H9 (cell line): ENCODE data around the gene CACNG5. TPM values are rescaled to one million over a fixed set of nuclear protein-coding genes. Genes with fewer than 3 reads are reported as not detected.

ENCODE experiments used
- DNase-seq: peaks from one replicate; pipeline ENCODE4 v3.0.0-alpha.2; 2017
- H2AFZ ChIP-seq: one replicate; pipeline ENCODE4 v1.6.1; 2013; ENCODE audit warnings: mild to moderate bottlenecking, low read length, control low read depth, moderate library complexity
- H2AK5ac ChIP-seq: 2 replicates; pipeline ENCODE4 v1.6.1; 2013; ENCODE audit warnings: low read length, control low read depth, mixed read lengths; ENCODE audit not compliant: insufficient read length
- H2BK120ac ChIP-seq: one replicate; pipeline ENCODE4 v1.6.1; 2013; ENCODE audit warnings: low read depth, mild to moderate bottlenecking, low read length, control low read depth, inconsistent platforms; ENCODE audit not compliant: poor library complexity, severe bottlenecking
- H2BK12ac ChIP-seq: 2 replicates; pipeline ENCODE4 v1.6.1; 2013; ENCODE audit warnings: low read length, control low read depth, mixed read lengths, low read depth; ENCODE audit not compliant: insufficient read length
- H2BK15ac ChIP-seq: 2 replicates; pipeline ENCODE4 v1.6.1; 2013; ENCODE audit warnings: low read depth, low read length, control low read depth
- H2BK20ac ChIP-seq: one replicate; pipeline ENCODE4 v1.6.1; 2013; ENCODE audit warnings: low read depth, mild to moderate bottlenecking, low read length, control low read depth, inconsistent platforms; ENCODE audit not compliant: poor library complexity, severe bottlenecking
- H2BK5ac ChIP-seq: 2 replicates; pipeline ENCODE4 v1.6.1; 2013; ENCODE audit warnings: low read length, control low read depth, mixed read lengths; ENCODE audit not compliant: insufficient read length
- H3K14ac ChIP-seq: 2 replicates; pipeline ENCODE4 v1.6.1; 2013; ENCODE audit warnings: low read length, control low read depth; ENCODE audit not compliant: insufficient read depth
- H3K18ac ChIP-seq: 2 replicates; pipeline ENCODE4 v1.6.1; 2013; ENCODE audit warnings: low read depth, mild to moderate bottlenecking, mixed read lengths, low read length, control low read depth; ENCODE audit not compliant: insufficient read length
- H3K23ac ChIP-seq: 2 replicates; pipeline ENCODE4 v1.6.1; 2013; ENCODE audit warnings: low read length, control low read depth, mixed read lengths, low read depth; ENCODE audit not compliant: insufficient read length
- H3K23me2 ChIP-seq: 2 replicates; pipeline ENCODE4 v1.6.1; 2013; ENCODE audit warnings: low read depth, mild to moderate bottlenecking, mixed read lengths, low read length, control low read depth; ENCODE audit not compliant: insufficient read length, poor library complexity, severe bottlenecking
- H3K27ac ChIP-seq: 2 replicates; pipeline ENCODE4 v1.5.1; 2013; ENCODE audit warnings: low read length, control low read depth, mixed read lengths, low read depth; ENCODE audit not compliant: insufficient read length
- H3K27me3 ChIP-seq: 2 replicates; pipeline ENCODE4 v1.6.1; 2013; ENCODE audit warnings: low read length, control low read depth, inconsistent platforms; ENCODE audit not compliant: insufficient read depth
- H3K4ac ChIP-seq: 2 replicates; pipeline ENCODE4 v1.6.1; 2013; ENCODE audit warnings: low read depth, mild to moderate bottlenecking, control low read depth, inconsistent platforms, low read length, moderate library complexity
- H3K4me1 ChIP-seq: 2 replicates; pipeline ENCODE4 v1.6.1; 2013; ENCODE audit warnings: low read length, control low read depth, inconsistent platforms; ENCODE audit not compliant: insufficient read depth
- H3K4me2 ChIP-seq: 2 replicates; pipeline ENCODE4 v1.6.1; 2013; ENCODE audit warnings: low read length, control low read depth, mixed read lengths; ENCODE audit not compliant: insufficient read length, insufficient read depth
- H3K56ac ChIP-seq: 2 replicates; pipeline ENCODE4 v1.6.1; 2013; ENCODE audit warnings: low read depth, mild to moderate bottlenecking, mixed read lengths, low read length, control low read depth; ENCODE audit not compliant: insufficient read length
- H3K79me1 ChIP-seq: 2 replicates; pipeline ENCODE4 v1.6.1; 2013; ENCODE audit warnings: low read depth, mild to moderate bottlenecking, moderate library complexity, low read length, control low read depth, inconsistent platforms; ENCODE audit not compliant: insufficient read depth, poor library complexity, severe bottlenecking
- H3K79me2 ChIP-seq: 2 replicates; pipeline ENCODE4 v1.6.1; 2013; ENCODE audit warnings: low read length, control low read depth, inconsistent platforms; ENCODE audit not compliant: insufficient read depth
- H3K9ac ChIP-seq: 2 replicates; pipeline ENCODE4 v1.6.1; 2013; ENCODE audit warnings: low read length, control low read depth, mixed read lengths; ENCODE audit not compliant: insufficient read length; ENCODE audit errors: extremely low read depth
- H3K9me3 ChIP-seq: one replicate; pipeline ENCODE4 v1.6.1; 2013; ENCODE audit warnings: low read depth, low read length, inconsistent platforms; ENCODE audit not compliant: control insufficient read depth
- H3T11ph ChIP-seq: one replicate; pipeline ENCODE4 v1.6.1; 2013; ENCODE audit warnings: mild to moderate bottlenecking, low read length, control low read depth, inconsistent platforms
- H4K20me1 ChIP-seq: one replicate; pipeline ENCODE4 v1.6.1; 2013; ENCODE audit not compliant: control insufficient read depth, insufficient read length, insufficient read depth
- H4K5ac ChIP-seq: 2 replicates; pipeline ENCODE4 v1.6.1; 2013; ENCODE audit warnings: low read depth, mild to moderate bottlenecking, mixed read lengths, low read length, control low read depth; ENCODE audit not compliant: insufficient read length
- H4K8ac ChIP-seq: replicated peaks from 2 replicates; pipeline ENCODE4 v1.6.1; 2013; ENCODE audit warnings: low read length, control low read depth, mixed read lengths, low read depth; ENCODE audit not compliant: insufficient read length
- H4K91ac ChIP-seq: 2 replicates; pipeline ENCODE4 v1.6.1; 2013; ENCODE audit warnings: low read depth, mild to moderate bottlenecking, moderate library complexity, mixed read lengths, low read length, control low read depth; ENCODE audit not compliant: insufficient read length
- H3K27ac Mint-ChIP-seq, 3 experiments: 2 replicates in 2 of 3; 3 replicates in 1 of 3; pipeline ENCODE4 v1.8.0; 2020 to 2021; ENCODE audit warnings: mixed read lengths in 3 of 3, mild to moderate bottlenecking in 1 of 3, moderate library complexity in 1 of 3
- H3K27me3 Mint-ChIP-seq: 2 replicates; pipeline ENCODE4 v1.8.0; 2021; ENCODE audit warnings: low read depth, mild to moderate bottlenecking, moderate library complexity, mixed read lengths
- H3K36me3 Mint-ChIP-seq, 3 experiments: 2 replicates in 2 of 3; 3 replicates in 1 of 3; pipeline ENCODE4 v1.8.0; 2020 to 2021; ENCODE audit warnings: low read depth in 3 of 3, mixed read lengths in 3 of 3; ENCODE audit not compliant: insufficient read depth in 1 of 3
- H3K4me1 Mint-ChIP-seq, 2 experiments: 2 replicates each; pipeline ENCODE4 v1.8.0; 2020; ENCODE audit warnings: mixed read lengths in 2 of 2
- H3K4me3 Mint-ChIP-seq, 2 experiments: 2 replicates in 1 of 2; 3 replicates in 1 of 2; pipeline ENCODE4 v1.8.0; 2020 to 2021; ENCODE audit warnings: mild to moderate bottlenecking in 2 of 2, mixed read lengths in 2 of 2, moderate library complexity in 1 of 2
- H3K9me3 Mint-ChIP-seq, 2 experiments: 2 replicates in 1 of 2; 3 replicates in 1 of 2; pipeline ENCODE4 v1.8.0; 2020; ENCODE audit warnings: mild to moderate bottlenecking in 2 of 2, mixed read lengths in 2 of 2, moderate library complexity in 1 of 2
- CTCF ChIP-seq: fragments of 200-600 bp; sonication (generic); conservative IDR thresholded peaks from 3 replicates; pipeline ENCODE4 v1.8.0; 2021; ENCODE audit warnings: antibody characterized with exemption, mild to moderate bottlenecking
- WGBS: extraction: QIAGEN DNeasy Blood & Tissue Kit; methylation state at CpG from one replicate; pipeline ENCODE4 v1.1.7; 2013; ENCODE audit warnings: missing lambda C conversion rate, low lambda C conversion rate, mixed read lengths; ENCODE audit not compliant: insufficient read length; ENCODE audit errors: extremely low coverage; 5-methylcytosine and 5-hydroxymethylcytosine counted together
- total RNA-seq: library from RNA; stranded (reverse); gene quantifications from 2 replicates; pipeline ENCODE4 v1.2.1, GENCODE V29; 2021

Gene CACNG5
- total RNA-seq, 1 experiment from 2014 or later: 1.6 TPM

DNA sequence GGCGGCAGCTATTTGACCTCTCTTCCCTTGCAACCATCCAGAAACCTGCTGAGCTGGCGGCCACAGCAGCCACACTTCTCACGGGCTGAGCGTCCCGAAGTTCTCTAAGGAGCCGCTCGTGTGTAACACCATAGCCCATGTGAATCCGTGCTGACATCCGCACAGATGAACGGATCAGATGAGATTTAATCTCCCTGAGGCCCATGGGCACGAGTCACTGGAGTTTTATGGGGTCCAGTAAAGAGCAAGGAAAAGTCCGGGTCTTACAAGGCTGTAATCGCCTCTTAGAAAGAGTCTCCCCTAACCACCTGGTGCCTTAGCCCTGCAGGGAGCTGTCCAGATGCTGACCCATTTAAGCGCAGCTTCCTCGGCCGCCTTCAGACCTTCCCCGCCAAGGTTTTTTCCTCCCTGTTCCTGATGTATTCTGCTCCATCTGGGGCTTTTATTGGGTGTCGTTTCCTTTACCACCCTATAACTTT is 5.5 kb upstream of the CACNG5 start:
- no peak overlapping the region for H3K27ac ChIP-seq
- no peak overlapping the region for H2BK5ac ChIP-seq
- no peak overlapping the region for H3K14ac ChIP-seq
- no peak overlapping the region for H3K18ac ChIP-seq
- peak; percentile 89 for DNase-seq
- no peak overlapping the region for H2BK20ac ChIP-seq
- TF ChIP-seq CTCF: no peak
- no peak overlapping the region for H4K8ac ChIP-seq
- peaks cover 20 to 22% of the 10 kb centered on the region in 2 experiments for H3K4me1 Mint-ChIP-seq
- no peaks in the 10 kb centered on the region for H3K79me1 ChIP-seq
- H3K4me1 ChIP-seq: peaks cover 4% of the 10 kb centered on the region; the same call in 1 of the 2 replicates
- no peak overlapping the region for H3K27ac Mint-ChIP-seq
- H2AK5ac ChIP-seq: no peak overlapping the region
- H3K56ac ChIP-seq: no peak overlapping the region
- peak overlapping the region; percentile 23 for H3K4me2 ChIP-seq
- peaks cover 35% of the 10 kb centered on the region for H3K27me3 Mint-ChIP-seq
- peaks cover 0 to 2% of the 10 kb centered on the region in 2 experiments; a peak in 3 of 5 replicates for H3K9me3 Mint-ChIP-seq
- no peak overlapping the region for H2BK12ac ChIP-seq
- peak overlapping the region in 1 of 2 experiments; percentile 41; a peak in 1 of 5 replicates for H3K4me3 Mint-ChIP-seq
- H4K5ac ChIP-seq: no peak overlapping the region
- no peak overlapping the region for H2BK120ac ChIP-seq
- WGBS: no CpG with 5 or more reads among the region's 18 CpGs
- H4K20me1 ChIP-seq: no peaks in the 10 kb centered on the region
- no peaks in the 10 kb centered on the region for H3K23me2 ChIP-seq
- H3K27me3 ChIP-seq: no peaks in the 10 kb centered on the region
- H3K4ac ChIP-seq: no peak overlapping the region
- H3K23ac ChIP-seq: no peak overlapping the region
- no peak overlapping the region for H3T11ph ChIP-seq
- no peaks in the 10 kb centered on the region for H3K36me3 Mint-ChIP-seq
- no peak overlapping the region for H4K91ac ChIP-seq
- no peak overlapping the region for H3K9ac ChIP-seq
- no peaks in the 10 kb centered on the region for H3K9me3 ChIP-seq
- H2AFZ ChIP-seq: no peak overlapping the region
- H2BK15ac ChIP-seq: no peak overlapping the region
- no peaks in the 10 kb centered on the region for H3K79me2 ChIP-seq
